H1 (cell line): ENCODE data around the gene ANKRD62. TPM values are rescaled to one million over a fixed set of nuclear protein-coding genes. Genes with fewer than 3 reads are reported as not detected.

Source experiments
- EZH2 ChIP-seq: fragments of 200-600 bp; sonication (generic); IDR thresholded peaks from 2 replicates; pipeline ENCODE4 v1.7.1; 2012; ENCODE audit warnings: low read depth, mild to moderate bottlenecking, moderate library complexity, low read length, inconsistent platforms; ENCODE audit not compliant: severe bottlenecking
- MAFK ChIP-seq: IDR thresholded peaks from 2 replicates; pipeline ENCODE4 v1.6.1; 2012; ENCODE audit warnings: low read depth, mild to moderate bottlenecking, improper control_type of control experiment, low read length
- polyA plus RNA-seq, 7 experiments: library from polyadenylated mRNA; depleted of rRNA in 3 of 7; stranded (reverse) in 5 of 7; unstranded in 2 of 7; fragments of >200 nt in 5 of 7; fragments of 200-250 nt in 2 of 7; gene quantifications; 1 replicate in 5 of 7; 2 replicates in 1 of 7; 4 replicates in 1 of 7; pipeline versions ENCODE4 v1.2.1 to v1.2.3, GENCODE V29; 2011 to 2013; ENCODE audit warnings: missing spikeins in 2 of 7, mixed read lengths in 2 of 7
- total RNA-seq: library from RNA; stranded (reverse); fragmentation: NEBNext Ultra II Directional; extraction: Animal tissue kit (Norgen Biotek cat#: 25700); gene quantifications from 2 replicates; pipeline ENCODE4 v1.2.1, GENCODE V29; 2021
- TF ChIP-seq, protein P1 (sequence below): fragments of 300-600 bp; sonication (generic); IDR thresholded peaks from 2 replicates; pipeline ENCODE4 v1.7.1; 2012; ENCODE audit warnings: low read length, moderate library complexity, mild to moderate bottlenecking, inconsistent platforms; ENCODE audit not compliant: insufficient replicate concordance
- TF ChIP-seq, protein P2 (sequence below), 3 experiments: IDR thresholded peaks; 1 replicate in 2 of 3; 2 replicates in 1 of 3; pipeline versions ENCODE4 v1.5.1 to v1.6.1; 2011; ENCODE audit warnings: low read length in 3 of 3, mild to moderate bottlenecking in 3 of 3, inconsistent platforms in 2 of 3, low read depth in 1 of 3, moderate library complexity in 1 of 3; ENCODE audit not compliant: insufficient read depth in 1 of 3; ENCODE audit errors: control extremely low read depth in 1 of 3

ANKRD62 gene
- total and polyA plus RNA-seq, 2 of the 8 experiments (the other 6 are each of a cell fraction or from before 2014, with no cell fraction given): not detected

DNA sequence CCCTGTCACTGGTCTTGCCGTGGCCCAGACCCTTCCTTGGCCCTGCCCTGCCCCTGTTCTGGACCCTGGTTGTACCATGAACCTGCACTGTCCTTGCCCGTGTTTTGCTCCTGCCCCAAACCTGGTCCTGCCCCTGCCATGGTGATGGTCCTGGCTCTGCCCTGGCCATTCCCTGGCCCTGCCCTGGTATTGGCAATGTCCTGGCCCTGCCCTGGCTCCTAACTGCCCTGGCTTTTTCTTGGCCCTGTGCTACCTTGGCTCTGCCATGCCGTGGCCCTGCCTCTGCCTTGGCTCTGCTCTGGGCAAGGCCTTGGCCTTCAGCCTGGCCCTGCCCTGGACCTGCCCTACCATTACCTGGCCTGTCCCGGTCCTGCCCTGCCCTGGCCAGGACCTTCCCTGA, 5.5 kb upstream of the ANKRD62 start (continued):
- TF ChIP-seq, protein P1, sequence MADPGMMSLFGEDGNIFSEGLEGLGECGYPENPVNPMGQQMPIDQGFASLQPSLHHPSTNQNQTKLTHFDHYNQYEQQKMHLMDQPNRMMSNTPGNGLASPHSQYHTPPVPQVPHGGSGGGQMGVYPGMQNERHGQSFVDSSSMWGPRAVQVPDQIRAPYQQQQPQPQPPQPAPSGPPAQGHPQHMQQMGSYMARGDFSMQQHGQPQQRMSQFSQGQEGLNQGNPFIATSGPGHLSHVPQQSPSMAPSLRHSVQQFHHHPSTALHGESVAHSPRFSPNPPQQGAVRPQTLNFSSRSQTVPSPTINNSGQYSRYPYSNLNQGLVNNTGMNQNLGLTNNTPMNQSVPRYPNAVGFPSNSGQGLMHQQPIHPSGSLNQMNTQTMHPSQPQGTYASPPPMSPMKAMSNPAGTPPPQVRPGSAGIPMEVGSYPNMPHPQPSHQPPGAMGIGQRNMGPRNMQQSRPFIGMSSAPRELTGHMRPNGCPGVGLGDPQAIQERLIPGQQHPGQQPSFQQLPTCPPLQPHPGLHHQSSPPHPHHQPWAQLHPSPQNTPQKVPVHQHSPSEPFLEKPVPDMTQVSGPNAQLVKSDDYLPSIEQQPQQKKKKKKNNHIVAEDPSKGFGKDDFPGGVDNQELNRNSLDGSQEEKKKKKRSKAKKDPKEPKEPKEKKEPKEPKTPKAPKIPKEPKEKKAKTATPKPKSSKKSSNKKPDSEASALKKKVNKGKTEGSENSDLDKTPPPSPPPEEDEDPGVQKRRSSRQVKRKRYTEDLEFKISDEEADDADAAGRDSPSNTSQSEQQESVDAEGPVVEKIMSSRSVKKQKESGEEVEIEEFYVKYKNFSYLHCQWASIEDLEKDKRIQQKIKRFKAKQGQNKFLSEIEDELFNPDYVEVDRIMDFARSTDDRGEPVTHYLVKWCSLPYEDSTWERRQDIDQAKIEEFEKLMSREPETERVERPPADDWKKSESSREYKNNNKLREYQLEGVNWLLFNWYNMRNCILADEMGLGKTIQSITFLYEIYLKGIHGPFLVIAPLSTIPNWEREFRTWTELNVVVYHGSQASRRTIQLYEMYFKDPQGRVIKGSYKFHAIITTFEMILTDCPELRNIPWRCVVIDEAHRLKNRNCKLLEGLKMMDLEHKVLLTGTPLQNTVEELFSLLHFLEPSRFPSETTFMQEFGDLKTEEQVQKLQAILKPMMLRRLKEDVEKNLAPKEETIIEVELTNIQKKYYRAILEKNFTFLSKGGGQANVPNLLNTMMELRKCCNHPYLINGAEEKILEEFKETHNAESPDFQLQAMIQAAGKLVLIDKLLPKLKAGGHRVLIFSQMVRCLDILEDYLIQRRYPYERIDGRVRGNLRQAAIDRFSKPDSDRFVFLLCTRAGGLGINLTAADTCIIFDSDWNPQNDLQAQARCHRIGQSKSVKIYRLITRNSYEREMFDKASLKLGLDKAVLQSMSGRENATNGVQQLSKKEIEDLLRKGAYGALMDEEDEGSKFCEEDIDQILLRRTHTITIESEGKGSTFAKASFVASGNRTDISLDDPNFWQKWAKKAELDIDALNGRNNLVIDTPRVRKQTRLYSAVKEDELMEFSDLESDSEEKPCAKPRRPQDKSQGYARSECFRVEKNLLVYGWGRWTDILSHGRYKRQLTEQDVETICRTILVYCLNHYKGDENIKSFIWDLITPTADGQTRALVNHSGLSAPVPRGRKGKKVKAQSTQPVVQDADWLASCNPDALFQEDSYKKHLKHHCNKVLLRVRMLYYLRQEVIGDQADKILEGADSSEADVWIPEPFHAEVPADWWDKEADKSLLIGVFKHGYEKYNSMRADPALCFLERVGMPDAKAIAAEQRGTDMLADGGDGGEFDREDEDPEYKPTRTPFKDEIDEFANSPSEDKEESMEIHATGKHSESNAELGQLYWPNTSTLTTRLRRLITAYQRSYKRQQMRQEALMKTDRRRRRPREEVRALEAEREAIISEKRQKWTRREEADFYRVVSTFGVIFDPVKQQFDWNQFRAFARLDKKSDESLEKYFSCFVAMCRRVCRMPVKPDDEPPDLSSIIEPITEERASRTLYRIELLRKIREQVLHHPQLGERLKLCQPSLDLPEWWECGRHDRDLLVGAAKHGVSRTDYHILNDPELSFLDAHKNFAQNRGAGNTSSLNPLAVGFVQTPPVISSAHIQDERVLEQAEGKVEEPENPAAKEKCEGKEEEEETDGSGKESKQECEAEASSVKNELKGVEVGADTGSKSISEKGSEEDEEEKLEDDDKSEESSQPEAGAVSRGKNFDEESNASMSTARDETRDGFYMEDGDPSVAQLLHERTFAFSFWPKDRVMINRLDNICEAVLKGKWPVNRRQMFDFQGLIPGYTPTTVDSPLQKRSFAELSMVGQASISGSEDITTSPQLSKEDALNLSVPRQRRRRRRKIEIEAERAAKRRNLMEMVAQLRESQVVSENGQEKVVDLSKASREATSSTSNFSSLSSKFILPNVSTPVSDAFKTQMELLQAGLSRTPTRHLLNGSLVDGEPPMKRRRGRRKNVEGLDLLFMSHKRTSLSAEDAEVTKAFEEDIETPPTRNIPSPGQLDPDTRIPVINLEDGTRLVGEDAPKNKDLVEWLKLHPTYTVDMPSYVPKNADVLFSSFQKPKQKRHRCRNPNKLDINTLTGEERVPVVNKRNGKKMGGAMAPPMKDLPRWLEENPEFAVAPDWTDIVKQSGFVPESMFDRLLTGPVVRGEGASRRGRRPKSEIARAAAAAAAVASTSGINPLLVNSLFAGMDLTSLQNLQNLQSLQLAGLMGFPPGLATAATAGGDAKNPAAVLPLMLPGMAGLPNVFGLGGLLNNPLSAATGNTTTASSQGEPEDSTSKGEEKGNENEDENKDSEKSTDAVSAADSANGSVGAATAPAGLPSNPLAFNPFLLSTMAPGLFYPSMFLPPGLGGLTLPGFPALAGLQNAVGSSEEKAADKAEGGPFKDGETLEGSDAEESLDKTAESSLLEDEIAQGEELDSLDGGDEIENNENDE: no peak
- TF ChIP-seq, protein P2, sequence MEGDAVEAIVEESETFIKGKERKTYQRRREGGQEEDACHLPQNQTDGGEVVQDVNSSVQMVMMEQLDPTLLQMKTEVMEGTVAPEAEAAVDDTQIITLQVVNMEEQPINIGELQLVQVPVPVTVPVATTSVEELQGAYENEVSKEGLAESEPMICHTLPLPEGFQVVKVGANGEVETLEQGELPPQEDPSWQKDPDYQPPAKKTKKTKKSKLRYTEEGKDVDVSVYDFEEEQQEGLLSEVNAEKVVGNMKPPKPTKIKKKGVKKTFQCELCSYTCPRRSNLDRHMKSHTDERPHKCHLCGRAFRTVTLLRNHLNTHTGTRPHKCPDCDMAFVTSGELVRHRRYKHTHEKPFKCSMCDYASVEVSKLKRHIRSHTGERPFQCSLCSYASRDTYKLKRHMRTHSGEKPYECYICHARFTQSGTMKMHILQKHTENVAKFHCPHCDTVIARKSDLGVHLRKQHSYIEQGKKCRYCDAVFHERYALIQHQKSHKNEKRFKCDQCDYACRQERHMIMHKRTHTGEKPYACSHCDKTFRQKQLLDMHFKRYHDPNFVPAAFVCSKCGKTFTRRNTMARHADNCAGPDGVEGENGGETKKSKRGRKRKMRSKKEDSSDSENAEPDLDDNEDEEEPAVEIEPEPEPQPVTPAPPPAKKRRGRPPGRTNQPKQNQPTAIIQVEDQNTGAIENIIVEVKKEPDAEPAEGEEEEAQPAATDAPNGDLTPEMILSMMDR (IDR thresholded peaks at IDR 0.05; ENCODE audit: control extremely low read depth in 1 of 3, insufficient read depth in 1 of 3, low read depth in 1 of 3, low read length in 3 of 3): no peak
- TF ChIP-seq MAFK (no peak), EZH2 (no peak)
